HG03439 (cell line): ENCODE results near the gene ALDH1A3.

Source experiments
- ATAC-seq: cut with Tn5 transposase; IDR thresholded peaks from one replicate; pipeline ENCODE4 v1.9.1; 2021; ENCODE audit warnings: mild to moderate bottlenecking, moderate library complexity; ENCODE audit not compliant: unreplicated experiment

Gene ALDH1A3

GRCh38 chr15:100947760-100948429 is 68.3 kb downstream of the ALDH1A3 start:
- no peak for ATAC-seq

DNA sequence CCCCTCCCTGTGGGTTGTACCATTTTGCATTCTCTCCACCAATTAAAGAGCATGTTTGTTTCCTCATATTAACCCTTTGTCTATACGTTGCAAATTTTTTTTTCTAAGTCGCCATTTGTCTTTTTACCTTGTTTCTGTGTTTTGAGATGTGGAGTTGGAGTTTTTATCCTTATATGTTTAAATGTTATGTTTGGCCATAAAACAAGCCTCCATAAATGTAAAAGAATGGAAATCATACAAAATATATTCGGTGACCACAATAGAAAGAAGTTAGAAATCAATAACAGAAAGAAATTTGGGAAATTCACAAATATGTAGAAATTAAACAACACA is 68.8 kb downstream of the ALDH1A3 start:
- no peak for ATAC-seq

GRCh38 chr15:100949691-100950090 is 70.1 kb downstream of the ALDH1A3 start:
- no peak for ATAC-seq

DNA sequence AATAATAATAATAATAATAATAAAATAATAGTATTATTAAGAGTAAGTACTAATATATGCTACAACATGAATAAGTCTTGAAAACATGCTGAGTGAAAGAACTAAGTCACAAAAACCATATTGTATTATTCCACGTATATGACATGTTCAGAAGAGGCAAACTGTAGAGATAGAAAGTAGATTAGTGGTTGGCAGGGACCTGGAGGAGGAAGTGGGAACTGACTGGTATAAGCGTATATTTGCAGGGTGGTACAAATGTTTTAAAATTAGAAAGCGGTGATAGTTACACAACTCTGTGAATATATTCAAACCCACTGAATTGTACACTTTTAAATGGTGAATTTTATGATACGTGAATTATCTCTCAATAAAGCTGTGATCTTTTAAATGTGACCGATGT is 72.3 kb downstream of the ALDH1A3 start:
- ATAC-seq = no peak

GRCh38 chr15:100952566-100952965 is 72.9 kb downstream of the ALDH1A3 start:
- no peak for ATAC-seq

- ATAC-seq = no peak
These were observed 78.9 kb downstream of the ALDH1A3 start for GRCh38 chr15:100958326-100959065.

- ATAC-seq = no peak
These were observed 79.7 kb downstream of the ALDH1A3 start for GRCh38 chr15:100959066-100960050.
